LNCaP clone FGC (cell line): ENCODE data around the gene EPB41L2.

ENCODE experiments used
- DNase-seq: peaks from one replicate; pipeline ENCODE4 v3.0.0-alpha.2; 2011; ENCODE audit warnings: low read depth
- H3K4me3 ChIP-seq: 2 replicates; pipeline ENCODE4 v1.5.1; 2011; ENCODE audit warnings: mild to moderate bottlenecking, low read depth, low read length, control low read depth
- TF ChIP-seq, protein P1 (sequence below): IDR thresholded peaks from 2 replicates; pipeline ENCODE4 v1.5.1; 2012; ENCODE audit warnings: mild to moderate bottlenecking; ENCODE audit not compliant: control insufficient read depth, insufficient read depth; ENCODE audit errors: extremely low read depth

Gene EPB41L2

DNA sequence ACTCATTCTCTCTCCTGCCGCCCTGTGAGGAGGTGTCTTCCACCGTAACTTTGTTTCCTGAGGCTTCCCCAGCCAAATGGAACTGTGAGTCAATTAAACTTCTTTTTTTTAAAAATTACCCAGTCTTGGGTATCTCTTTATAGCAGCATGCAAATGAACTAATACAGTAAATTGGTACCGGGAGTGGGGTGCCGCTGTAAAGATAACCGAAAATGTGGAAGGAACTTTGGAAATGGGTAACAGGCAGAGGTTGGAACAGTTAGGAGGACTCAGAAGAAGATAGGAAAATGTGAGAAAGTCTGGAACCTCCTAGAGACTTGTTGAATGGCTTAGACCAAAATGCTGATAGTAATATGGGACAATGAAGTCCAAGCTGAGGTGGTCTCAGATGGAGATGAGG is 55.8 kb downstream of the EPB41L2 start:
- TF ChIP-seq, protein P1, sequence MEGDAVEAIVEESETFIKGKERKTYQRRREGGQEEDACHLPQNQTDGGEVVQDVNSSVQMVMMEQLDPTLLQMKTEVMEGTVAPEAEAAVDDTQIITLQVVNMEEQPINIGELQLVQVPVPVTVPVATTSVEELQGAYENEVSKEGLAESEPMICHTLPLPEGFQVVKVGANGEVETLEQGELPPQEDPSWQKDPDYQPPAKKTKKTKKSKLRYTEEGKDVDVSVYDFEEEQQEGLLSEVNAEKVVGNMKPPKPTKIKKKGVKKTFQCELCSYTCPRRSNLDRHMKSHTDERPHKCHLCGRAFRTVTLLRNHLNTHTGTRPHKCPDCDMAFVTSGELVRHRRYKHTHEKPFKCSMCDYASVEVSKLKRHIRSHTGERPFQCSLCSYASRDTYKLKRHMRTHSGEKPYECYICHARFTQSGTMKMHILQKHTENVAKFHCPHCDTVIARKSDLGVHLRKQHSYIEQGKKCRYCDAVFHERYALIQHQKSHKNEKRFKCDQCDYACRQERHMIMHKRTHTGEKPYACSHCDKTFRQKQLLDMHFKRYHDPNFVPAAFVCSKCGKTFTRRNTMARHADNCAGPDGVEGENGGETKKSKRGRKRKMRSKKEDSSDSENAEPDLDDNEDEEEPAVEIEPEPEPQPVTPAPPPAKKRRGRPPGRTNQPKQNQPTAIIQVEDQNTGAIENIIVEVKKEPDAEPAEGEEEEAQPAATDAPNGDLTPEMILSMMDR, result no peak
- no peak for DNase-seq

GRCh38 chr6:131005439-131006016 is 57.5 kb downstream of the EPB41L2 start:
- TF ChIP-seq, protein P1, result no peak
- no peak for DNase-seq
- H3K4me3 ChIP-seq, result no peak overlapping the region

More for the DNA sequence above, 55.8 kb downstream of the EPB41L2 start:
- H3K4me3 ChIP-seq, result no peak overlapping the region

DNA sequence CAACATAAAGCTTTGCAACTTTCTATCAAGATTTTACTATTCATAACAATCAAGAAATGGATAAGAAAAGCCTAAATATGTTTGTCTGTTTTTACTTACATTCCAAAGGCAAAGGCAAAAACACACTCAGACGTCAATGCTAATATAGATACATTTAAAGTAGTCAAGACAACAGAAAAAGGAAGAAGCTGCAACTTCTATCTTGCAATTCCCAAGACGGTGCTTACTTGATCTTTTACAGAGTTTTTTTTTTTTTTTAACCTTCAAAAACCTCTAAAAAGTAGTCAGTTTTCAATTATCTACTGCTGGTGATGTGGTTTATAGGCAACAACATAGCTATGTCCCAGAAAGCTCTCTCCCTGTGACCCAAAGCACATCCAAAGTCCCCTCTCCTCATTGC is 58.1 kb downstream of the EPB41L2 start:
- H3K4me3 ChIP-seq, result no peak overlapping the region
- TF ChIP-seq, protein P1, result no peak
- DNase-seq, result no peak

DNA sequence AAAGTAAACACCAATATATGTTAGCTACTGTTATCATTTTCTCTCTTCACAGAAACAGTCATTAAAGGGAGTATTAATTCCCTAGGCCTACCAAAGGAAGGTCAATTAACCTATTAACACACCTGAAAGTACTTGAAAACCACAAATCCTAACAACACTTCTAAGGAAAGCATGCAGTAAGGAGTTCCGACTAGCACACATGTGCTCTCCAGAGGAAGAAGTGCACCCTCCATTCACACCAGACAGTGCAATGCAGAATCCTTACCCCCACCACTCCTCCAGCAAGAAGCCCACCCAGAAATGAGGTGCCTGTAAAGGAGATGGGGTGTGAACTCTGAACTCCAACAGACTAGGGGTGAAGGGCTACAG is 58.7 kb downstream of the EPB41L2 start:
- no peak for DNase-seq
- H3K4me3 ChIP-seq, result no peak overlapping the region
- TF ChIP-seq, protein P1, result no peak

DNA sequence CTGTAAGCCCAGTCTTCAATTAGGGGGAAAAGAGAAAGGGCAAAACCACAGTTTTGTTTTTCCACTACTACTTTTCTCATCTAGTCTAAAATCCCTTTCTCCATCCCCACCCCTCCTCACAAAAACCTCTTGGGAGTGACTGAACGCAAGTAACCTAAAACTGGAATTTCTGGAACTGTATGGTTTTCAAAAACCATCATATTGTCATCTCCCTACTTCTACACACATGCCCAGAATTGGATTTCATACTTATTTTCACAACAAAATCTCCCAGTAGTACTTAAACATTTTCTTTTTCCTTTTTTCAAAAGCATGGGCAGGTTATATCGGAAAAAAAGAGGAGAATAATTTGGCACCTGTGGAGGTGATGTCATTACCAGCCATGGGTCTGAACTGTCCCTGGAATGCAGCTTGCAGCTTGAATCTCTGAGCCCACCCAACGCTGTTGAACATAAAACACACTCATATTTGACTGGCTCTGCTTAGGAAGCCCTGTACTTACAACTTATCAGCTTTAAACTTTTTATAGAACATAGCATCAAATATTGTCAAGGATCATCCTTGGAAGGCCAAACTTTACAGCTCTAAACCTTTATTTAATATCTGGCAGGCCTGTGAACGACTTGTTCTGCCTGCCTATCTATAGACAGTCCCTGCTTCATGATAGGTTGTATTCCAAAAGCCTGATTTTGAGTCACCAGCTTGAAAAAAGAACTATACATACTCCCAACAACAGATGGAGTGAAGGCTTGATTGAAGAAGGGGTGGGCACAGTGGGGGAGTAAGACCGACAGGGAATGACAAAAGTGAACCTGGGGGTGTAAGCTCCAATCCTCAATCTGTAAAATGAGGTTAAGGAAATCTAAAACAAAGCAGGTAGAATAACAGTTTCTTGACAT is 59.3 kb downstream of the EPB41L2 start:
- TF ChIP-seq, protein P1, result no peak
- no peak for DNase-seq
- H3K4me3 ChIP-seq, result no peak overlapping the region

GRCh38 chr6:131002661-131002980 is 60.4 kb downstream of the EPB41L2 start:
- DNase-seq, result no peak
- TF ChIP-seq, protein P1, result no peak
- no peak overlapping the region for H3K4me3 ChIP-seq
